Islet precursor cell (in vitro differentiated cells): Measurements from ENCODE around the gene FLNA.
"Not testable (repeated sequence)": the region's sequence is repeated elsewhere in the genome, so short reads cannot be mapped to it uniquely, and the experiment has no call there.

Source experiments
- DNase-seq: peaks from one replicate; pipeline ENCODE4 v3.0.0-alpha.2; 2018

The FLNA gene

DNA sequence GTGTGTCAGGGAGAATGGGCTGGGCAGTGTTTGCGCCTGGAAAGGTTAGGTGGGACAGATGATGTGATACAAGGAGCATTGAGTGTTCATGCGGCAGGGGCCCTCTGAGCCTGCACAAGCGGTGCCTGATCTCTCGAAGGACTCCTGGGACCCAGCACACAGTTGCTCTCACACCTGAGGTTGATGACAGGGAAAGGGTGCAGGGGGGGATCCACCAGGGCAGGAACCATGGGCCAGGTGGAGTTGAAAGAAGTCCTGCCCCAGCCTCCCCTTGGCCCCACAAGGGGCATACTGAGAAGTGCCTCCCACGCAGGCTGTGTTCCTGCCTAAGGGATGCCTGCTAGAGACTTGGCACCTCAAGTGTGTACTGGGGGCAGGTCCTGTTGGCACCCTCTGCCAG, 45.8 kb downstream of the FLNA start:
- no peak for DNase-seq

DNA sequence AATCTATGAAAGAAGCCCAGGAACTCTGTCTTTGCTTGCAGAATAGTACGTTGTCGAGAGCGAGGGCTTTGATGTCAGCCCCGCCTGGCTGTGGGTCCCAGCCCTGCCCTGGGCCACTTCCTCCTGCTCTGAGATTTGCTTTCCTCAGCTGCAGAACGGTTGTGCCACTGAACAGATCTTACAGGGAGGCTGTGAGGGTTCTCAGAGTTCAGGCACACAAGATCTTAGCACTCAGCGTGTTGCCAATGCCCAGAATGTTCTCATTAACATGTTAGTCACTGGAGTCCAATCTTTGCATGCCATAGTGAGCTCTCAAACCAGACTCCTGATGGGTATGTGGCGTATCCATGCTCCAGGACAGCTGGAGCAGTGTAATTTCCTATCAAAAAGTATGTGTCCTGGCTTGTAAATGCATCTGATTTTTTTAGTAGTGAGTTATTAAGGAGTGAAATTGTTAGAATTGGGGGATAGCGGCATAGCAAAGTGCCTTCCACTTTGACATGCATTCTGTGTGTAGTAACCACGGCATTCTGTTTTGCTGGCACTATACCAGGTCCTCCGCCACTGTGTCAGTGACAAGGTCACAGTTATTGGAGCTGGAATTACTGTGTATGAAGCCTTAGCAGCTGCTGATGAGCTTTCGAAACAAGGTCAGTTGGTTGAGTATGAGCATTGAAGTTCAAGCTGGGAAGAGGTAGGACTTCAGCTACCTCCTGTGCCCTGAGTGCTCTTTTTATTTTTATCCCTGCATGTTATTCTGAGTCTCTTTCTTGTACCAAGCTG, 47.2 kb downstream of the FLNA start:
- no peak for DNase-seq

DNA sequence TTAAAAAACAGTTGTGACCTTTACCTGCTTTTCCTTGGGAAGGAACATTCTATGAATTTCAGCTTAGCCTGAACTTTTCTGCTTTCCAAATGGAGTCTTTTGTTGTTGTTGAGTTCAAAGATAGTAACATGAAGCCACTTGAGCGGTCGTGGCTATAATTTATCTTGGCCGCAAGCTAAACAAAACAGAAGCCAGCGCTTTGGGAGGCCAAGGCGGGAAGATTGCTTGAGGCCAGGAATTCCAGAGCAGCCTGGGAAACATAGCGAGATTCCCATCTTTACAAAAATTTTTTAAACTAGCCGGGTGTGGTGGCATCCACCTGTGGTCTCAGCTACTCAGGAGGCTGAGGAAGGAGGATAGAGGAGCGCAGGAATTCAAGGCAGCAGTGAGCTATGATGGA, 48.9 kb downstream of the FLNA start:
- DNase-seq: no peak

DNA sequence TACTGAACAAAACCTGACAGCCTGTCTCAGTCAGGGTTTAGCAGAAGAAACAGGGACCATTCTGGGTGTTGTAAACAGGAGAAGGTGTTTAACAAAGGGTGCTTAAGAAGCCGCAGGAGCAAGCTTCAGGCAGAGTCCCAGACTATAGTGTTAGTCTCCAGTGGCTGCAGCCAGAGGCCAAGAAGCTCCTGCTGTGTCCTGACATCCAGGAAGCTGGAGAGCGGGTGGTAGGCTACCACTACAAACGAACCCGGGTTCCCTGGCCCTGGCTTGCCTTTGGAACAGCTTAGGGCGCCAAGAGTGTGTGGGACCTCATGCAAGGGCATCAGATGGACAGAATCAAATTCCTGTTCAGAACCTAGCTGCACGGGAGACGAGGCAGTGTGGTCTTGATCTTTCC, 50.9 kb downstream of the FLNA start:
- DNase-seq: no peak

DNA sequence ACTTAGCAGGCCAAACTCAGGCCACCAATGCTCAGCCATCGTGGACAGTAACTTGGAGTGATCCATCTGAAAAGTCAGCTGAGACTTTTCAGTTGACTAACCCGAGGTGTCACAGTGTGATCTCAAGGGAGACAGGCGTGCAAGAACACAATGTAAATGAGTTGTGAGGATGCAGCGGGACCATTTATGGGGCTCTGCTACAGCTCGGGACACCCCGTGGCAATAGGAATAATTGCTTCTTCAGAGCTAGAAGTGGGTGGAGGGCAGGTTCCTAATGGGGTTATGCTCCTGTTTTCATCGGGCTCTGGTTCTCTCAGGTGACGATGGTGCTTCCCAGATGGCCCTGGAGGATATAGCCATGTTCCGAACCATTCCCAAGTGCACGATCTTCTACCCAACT, 51.5 kb downstream of the FLNA start:
- DNase-seq: no peak

DNA sequence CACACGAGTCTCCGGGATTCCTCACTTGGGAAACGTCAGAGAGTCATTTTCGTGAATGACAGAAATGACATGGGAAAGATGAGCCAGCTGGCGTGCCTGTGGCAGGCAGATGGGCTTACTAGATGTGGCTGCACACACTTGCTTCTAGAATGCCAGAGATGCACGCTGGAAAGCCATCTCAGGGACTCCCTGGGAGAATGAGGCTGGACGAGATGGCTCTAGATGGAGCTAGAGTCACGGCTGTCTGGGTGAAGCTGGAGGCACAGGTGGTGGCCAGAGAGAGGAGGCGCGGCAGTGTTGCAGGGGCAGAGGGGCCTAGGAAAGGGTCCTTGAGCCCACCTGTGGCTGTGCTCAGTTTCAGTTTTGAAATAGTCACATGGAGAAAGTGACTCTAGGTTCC, 52.8 kb downstream of the FLNA start:
- DNase-seq: no peak

DNA sequence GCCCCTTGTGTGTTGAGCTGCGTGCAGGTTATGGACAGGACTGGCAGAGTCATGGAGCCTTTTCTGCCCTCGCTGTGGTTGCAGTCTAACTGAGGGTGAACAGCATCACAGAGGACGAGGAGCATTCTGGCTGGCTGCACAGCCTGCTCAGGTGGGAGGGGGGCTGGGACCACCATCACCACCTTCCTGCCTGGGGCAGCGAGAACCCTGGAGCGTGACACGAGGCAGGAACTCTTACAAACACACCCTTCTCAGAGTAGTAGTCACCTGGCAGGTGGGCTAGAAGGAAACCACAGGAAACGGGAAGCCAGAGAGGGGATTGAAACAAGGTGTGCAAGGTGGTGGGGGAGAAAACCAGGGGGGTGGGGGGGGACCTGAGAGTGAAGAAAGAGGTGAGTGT, 53.3 kb downstream of the FLNA start:
- DNase-seq: no peak

DNA sequence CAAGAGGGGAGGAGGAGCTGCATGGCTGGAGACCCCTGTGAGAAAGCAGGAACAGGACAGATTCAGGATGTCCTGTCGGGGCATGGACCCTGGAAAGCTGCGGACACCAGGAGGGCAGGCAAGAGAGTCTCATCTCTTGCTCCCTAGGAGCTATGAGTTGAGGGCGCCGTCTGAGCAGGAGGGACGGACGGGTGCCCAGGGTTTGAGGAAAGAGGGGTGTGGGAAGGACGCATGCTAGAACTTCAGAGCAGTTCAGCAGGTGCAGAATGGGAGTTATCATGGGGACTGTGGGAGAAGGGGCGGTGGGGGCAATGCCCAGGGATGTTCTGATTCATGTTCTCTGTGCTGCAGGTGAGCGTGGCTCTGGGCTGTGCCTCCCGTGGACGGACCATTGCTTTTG, 54.0 kb downstream of the FLNA start:
- no peak for DNase-seq

DNA sequence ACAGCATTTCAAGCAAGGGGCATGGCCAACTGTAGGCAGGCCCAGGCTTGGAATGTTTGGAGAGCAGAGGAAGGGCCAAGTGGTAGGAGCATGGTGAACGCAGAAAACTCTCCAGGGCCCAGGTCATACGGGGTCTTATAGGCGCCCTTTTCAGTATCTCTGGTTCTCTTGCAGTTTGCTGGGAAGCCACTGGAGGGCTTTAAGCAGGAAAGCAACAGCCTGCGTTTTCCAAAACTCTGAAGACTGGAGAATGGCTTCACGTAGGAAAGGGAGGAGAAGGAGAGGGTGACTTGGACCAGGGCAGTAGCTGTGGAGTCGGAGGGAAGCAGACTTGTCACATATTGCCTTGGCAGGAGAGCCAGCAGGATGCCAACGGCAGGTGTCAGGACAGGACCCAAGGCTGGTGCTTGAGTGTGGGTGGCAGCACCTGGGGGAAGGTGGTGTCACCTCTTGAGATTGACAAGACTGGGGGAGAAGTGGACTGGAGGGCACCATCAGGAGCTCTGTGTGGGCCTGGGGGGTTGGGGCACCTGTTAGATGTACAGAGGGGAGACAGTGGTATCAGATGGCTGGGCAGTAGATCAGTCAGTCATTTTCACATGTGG, 56.9 kb downstream of the FLNA start:
- DNase-seq: no peak

DNA sequence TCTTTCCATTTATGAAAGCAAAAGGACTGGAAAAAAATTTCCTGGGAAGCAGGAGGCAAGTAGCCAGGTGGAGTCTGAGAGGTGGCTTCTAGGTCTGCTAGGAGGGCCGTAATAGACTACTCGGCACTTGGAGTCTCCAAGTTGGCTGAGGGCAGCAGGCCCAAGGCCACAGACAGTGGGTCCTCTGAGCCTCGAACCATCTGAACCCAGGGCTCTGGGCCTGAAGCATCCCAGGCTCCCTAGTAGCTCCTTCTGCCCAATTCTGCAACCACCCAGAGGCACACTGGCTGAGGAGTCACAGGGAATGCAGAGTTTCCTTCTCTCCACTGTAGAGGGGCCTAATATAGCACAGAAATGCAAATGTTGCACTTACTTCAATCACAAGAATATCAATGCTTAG, 59.0 kb downstream of the FLNA start:
- no peak for DNase-seq

DNA sequence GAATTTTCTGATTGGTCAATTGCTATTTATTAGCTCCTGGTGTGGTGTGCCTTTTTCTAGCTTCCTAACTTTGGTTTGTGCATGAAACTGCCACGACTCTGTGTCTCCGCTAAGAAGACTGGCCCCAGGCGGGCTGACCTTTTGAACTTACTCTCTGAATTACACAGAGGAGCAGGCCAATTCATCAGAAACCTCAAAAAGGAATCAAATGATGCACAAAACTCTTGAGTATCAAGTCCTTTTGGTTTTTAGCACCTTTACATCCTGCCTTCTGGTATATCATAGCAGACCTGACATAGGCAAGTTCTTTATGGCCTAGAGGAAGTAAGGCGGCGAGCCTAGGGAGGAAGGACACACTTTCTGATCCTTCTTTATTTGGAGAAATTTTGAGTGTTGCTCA, 61.3 kb downstream of the FLNA start:
- DNase-seq: no peak

DNA sequence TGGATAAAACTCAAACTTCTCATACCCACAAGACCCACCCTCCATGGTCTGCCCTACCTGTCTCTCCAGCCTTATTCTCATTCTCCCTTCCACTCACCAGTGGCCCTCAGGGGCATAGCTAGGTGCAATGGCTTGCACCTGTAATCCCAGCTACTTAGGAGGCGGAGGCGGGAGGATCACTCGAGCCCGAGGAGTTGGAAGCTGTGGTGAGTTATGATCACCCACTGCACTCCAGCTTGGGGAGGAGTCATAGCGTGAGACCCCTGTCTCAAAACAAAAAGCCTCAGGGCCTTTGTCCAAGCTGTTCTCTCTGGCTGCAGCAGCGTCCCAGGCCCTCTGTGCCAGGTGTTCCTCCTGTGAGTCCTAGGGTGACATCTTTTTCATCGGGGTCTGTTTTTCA, 62.3 kb downstream of the FLNA start:
- DNase-seq: no peak

DNA sequence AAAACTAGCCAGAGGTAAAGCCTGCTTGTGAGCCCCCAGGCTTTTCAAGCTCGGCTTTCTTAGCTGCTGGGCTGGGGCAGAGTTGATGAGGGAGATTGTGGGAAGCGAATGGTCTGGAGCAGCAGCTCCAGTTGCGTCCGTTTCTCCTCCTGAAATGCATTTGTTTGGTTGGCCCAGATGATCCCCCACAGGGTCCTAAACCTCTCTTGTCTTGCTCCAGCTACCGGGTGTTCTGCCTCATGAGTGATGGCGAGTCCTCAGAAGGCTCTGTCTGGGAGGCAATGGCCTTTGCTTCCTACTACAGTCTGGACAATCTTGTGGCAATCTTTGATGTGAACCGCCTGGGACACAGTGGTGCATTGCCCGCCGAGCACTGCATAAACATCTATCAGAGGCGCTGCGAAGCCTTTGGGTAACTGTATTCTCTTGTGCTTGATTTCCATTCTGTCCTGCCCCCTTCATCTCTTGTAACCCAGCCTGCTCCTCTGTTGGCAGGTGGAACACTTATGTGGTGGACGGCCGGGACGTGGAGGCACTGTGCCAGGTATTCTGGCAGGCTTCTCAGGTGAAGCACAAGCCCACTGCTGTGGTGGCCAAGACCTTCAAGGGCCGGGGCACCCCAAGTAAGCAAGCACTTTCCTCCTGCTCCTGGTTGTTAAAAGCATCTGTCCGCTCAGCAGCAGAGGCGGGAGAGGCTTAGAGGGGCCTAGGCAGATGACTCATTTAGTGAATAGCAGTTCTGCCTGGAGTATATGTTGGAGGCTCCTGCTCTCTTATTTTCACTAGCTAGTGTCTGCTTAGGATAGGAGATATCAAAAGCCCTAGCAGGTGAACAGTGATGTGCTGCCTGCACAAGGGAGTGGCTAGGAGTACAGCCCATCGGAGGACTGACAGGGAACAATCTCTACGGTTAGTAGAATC, 63.6 kb downstream of the FLNA start:
- DNase-seq: no peak

DNA sequence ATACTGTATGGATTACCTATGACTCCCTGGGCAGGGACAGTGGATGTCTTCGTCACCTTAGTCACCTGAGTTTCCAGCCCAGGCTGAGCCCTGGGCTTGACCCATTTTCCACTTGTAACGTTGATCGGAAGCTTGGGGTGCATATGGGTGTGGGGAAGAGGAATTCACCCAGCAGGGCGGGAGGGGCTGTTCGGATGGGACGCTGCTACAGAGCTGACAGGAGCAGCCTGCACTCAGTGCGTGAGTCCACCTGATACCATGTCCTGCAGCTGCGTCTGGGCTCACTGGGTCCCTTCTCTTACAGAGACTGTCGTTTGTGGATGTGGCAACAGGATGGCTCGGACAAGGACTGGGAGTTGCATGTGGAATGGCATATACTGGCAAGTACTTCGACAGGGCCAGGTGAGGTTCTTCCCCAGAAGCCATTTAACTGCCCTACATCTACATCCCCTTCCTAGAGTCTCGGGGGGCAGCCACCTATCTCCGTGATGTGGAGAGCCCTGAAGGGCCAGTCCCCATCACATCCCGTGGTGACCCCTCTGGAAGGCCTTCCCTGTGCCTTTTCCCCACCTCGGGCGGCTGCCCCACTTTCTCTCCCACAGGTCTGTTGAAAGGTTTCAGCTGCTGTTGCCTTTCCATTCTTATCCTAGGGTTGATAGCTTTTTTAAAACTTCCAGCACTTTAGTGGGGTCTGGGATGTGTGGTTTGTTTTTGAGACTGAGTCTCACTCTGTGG, 65.2 kb downstream of the FLNA start:
- no peak for DNase-seq

DNA sequence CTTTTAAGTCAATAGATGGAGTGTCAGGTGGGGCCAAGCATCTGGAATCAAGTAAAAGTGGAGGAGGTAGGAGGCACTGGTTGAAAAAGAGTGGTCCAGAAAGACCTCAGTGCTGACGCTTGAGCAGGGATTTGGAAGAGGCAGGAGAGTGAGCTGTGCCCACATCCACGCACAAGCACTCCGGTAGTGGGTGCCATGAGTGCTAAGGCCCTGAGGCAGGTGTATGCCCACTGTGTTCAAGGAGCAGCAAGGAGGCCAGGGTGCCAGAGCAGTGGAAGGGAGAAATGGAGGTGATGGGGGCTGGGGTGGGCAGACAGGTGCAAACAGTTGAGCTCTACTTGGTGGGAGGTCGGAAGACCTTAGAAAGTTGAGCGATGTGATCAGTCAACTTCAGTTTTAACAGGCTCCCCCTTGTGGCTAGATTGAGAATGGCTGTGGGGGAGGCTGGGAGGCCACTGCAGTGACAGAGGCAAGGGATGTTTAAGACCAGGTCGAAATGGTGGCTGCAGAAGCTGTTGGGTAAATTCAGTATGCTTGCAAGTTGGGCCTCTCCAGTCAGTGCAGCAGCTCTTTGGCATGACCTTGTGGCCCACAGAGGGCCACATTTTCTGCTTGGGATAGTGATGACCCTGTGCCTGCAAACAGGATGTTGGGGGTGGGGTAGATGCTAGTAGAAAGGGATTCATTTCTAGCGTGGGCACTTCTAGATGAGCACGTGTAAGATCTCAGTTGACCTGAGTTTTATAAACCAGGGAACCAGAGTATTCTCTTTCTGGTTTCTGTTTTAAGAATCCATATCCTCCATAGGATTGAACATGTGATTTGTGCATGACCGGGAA, 66.1 kb downstream of the FLNA start:
- DNase-seq: peak; percentile 77

DNA sequence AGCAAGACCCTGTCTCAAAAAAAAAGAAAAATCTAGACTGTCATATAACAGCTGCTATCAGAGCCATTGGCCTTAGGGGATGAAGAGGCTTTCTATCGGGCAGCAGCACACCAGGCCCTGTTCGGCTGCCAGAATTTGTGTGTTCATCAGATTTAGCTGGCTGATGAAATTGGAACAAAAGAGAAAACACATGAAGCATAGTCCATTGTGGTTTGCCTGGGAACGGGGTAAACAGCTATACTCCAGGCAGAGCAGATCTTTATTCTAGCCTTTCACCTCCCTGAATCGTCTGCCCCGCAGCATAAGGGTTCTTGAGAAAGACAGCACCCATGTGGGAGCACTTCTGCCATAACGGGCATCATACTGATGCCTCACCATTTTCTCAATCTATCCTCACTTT, 67.2 kb downstream of the FLNA start:
- DNase-seq: no peak

DNA sequence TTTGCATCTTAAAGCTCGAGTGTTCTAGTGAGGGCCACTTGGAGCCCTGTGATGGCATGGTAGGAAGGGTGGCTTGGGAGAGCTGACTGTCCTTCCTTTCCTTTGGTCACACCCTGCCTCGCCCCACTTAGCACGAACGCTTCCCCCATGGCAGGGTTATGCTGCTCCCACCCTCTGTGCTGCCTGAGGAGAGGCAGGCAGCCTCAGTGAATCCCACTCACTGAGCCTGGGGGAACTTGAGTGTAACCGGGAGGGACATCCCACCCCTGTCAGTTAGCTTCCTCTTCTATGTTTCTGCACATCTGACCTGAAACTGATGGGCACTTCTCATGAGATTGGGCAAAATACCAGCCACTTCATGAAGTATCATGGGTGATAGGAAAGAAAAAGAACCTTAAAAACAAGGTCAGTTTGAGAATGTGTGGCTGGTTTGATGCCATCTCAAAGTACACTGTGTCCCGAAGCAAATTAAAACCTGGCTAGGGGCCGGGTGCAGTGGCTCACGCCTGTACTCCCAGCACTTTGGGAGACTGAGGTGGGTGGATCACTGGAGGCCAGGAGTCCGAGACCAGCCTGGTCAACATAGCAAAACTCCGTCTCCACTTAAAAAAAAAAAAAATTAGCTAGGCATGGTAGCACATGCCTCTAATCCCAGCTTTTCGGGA, 68.8 kb downstream of the FLNA start:
- no peak for DNase-seq

DNA sequence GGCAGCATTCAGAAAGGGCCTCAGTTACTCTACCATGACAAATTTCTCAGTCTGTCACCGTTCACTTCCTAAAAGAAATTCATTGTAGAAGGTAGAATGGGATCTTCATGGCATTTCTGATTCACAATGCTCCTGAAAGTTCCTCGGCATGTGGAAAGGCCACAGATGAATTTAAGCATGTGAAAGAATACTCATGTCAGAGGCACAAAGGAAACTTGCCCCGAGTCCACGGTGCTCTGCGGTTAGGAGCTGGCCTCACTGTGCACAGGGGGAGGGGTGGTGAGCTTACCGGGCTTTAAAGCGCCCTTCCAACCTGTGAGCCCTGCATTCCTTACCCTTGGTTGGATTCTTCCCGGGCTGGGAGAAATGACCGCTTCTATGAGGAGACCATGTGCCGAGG, 69.6 kb downstream of the FLNA start:
- DNase-seq: no peak

DNA sequence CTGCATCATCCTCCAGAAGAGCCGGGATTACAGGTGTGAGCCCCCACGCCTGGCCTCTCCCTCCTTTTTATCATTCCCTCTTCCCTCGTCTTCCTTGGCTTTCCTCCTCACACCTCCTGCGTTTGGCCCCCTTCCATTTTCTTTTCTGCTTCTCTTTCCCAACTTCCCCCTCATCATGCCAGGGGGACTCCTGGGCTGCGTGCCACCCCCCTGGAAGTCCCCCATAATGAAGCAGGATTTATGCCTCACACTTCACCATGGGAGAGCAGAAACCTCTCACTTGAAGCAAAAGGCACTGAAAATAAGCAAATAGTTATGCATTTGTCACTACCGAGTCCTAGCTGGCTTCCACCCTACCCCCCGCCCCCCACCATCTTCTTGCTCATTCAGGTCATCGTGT, 71.0 kb downstream of the FLNA start:
- no peak for DNase-seq

DNA sequence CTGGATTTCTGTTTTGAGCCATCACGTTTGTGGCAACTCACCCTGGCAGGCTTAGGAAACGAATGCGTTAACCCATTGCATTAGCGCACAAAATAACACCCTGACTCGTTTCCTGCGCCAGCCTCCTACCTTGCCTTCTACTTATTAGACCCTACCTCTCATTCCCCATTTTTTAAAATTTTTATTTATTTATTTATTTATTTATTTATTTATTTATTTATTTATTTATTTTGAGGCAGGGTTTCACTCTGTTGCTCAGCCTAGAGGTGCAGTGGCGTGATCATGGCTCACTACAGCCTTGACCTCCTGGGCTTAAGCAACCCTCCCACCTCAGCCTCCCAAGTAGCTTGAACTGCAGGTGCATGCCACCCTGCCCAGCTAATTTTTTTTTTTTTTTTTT, 71.4 kb downstream of the FLNA start:
- DNase-seq: not testable (repeated sequence)

DNA sequence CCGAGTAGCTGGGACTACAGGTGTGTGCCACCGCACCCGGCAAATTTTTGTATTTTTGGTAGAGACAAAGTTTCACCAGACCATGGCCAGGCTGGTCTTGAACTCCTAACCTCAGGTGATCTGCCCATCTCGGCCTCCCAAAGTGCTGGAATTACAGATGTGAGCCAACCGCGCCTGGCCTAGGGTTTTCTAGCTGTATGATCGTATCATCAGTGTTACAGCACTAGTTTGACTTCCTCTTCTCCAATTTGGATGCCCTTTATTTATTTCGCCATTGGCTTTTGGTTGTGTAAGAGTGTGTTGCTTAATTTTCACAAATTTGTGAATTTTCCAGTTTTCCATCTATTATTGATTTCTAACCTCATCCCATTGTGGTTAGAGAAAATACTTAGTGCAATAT, 73.6 kb downstream of the FLNA start:
- DNase-seq: no peak
